Lower lobe of right lung (tissue), 2 donors: Measurements from ENCODE around the gene ADAMTS6. TPM values are rescaled to one million over a fixed set of nuclear protein-coding genes. Genes with fewer than 3 reads are reported as not detected.

Experiments used
- ATAC-seq, 2 donors: fragments of 200-7000 bp; cut with Tn5 transposase; one replicate each; pipeline ENCODE4 v1.9.1; 2020 to 2022; ENCODE audit warnings: mild to moderate bottlenecking in 2 of 2, moderate library complexity in 2 of 2
- DNase-seq: peaks from one replicate; pipeline ENCODE4 v3.0.0-alpha.2; 2020
- H3K27ac ChIP-seq: fragments of 200-600 bp; one replicate; pipeline ENCODE4 v1.8.0; 2022
- H3K27me3 ChIP-seq: fragments of 200-600 bp; one replicate; pipeline ENCODE4 v1.8.0; 2022; ENCODE audit warnings: low read depth
- H3K36me3 ChIP-seq: fragments of 200-600 bp; one replicate; pipeline ENCODE4 v1.8.0; 2022; ENCODE audit warnings: mild to moderate bottlenecking
- H3K4me1 ChIP-seq: fragments of 200-600 bp; one replicate; pipeline ENCODE4 v1.8.0; 2022
- H3K4me3 ChIP-seq: fragments of 200-600 bp; one replicate; pipeline ENCODE4 v1.8.0; 2022; ENCODE audit warnings: mild to moderate bottlenecking
- H3K9me3 ChIP-seq: fragments of 200-600 bp; one replicate; pipeline ENCODE4 v1.8.0; 2022
- CTCF ChIP-seq: fragments of 200-600 bp; IDR thresholded peaks from one replicate; pipeline ENCODE4 v1.8.0; 2022; ENCODE audit warnings: antibody characterized with exemption, mild to moderate bottlenecking
- intact Hi-C: fragments of 100-400 bp; cut with DNase I; formaldehyde crosslinking; loops from one replicate; pipeline ENCODE4 v1.11.0; 2022
- total RNA-seq: library from RNA; stranded (reverse); fragmentation: NEBNext Ultra II Directional; extraction: Animal tissue kit (Norgen Biotek cat#: 25700); gene quantifications from one replicate; pipeline ENCODE4 v1.2.1, GENCODE V29; 2021
- donor health status: DM: no; HTN: yes; CAD: no; lungs with severe emphysema.

ADAMTS6 gene
- total RNA-seq, 1 donor from 2014 or later: 3.0 TPM

GRCh38 chr5:65364907-65365306 lies 116.8 kb downstream of the ADAMTS6 start:
- Histone ChIP-seq H3K4me3 (no peak overlapping the region), H3K4me1 (no peaks in the 10 kb centered on the region), H3K27me3 (no peaks in the 10 kb centered on the region), H3K9me3 (no peaks in the 10 kb centered on the region), H3K27ac (no peak overlapping the region), H3K36me3 (no peaks in the 10 kb centered on the region)
- TF ChIP-seq CTCF: no peak
- intact Hi-C loops: no loop called here
- no peak for DNase-seq
- no peak for ATAC-seq

GRCh38 chr5:65363499-65363898 lies 118.2 kb downstream of the ADAMTS6 start:
- ATAC-seq: no peak
- intact Hi-C loops: no loop called here
- Histone ChIP-seq H3K27ac (no peak overlapping the region), H3K27me3 (no peaks in the 10 kb centered on the region), H3K36me3 (no peaks in the 10 kb centered on the region), H3K4me1 (no peaks in the 10 kb centered on the region), H3K9me3 (no peaks in the 10 kb centered on the region), H3K4me3 (no peak overlapping the region)
- TF ChIP-seq CTCF: no peak
- DNase-seq: no peak

GRCh38 chr5:65359981-65360380 lies 121.7 kb downstream of the ADAMTS6 start:
- no peak for TF ChIP-seq CTCF
- Histone ChIP-seq H3K27ac (no peak overlapping the region), H3K36me3 (no peaks in the 10 kb centered on the region), H3K4me3 (no peak overlapping the region), H3K27me3 (no peaks in the 10 kb centered on the region), H3K4me1 (no peaks in the 10 kb centered on the region), H3K9me3 (no peaks in the 10 kb centered on the region)
- intact Hi-C loops: no loop called here
- DNase-seq: no peak
- no peak for ATAC-seq

GRCh38 chr5:65359569-65359968 lies 122.2 kb downstream of the ADAMTS6 start:
- Histone ChIP-seq H3K4me1 (no peaks in the 10 kb centered on the region), H3K36me3 (no peaks in the 10 kb centered on the region), H3K9me3 (no peaks in the 10 kb centered on the region), H3K4me3 (no peak overlapping the region), H3K27ac (no peak overlapping the region), H3K27me3 (no peaks in the 10 kb centered on the region)
- ATAC-seq (no peak), DNase-seq (no peak)
- no peak for TF ChIP-seq CTCF
- intact Hi-C loops: no loop called here

- intact Hi-C loops: no loop called here
- Histone ChIP-seq H3K9me3 (no peaks in the 10 kb centered on the region), H3K4me1 (no peaks in the 10 kb centered on the region), H3K4me3 (no peak overlapping the region), H3K27ac (no peak overlapping the region), H3K27me3 (no peaks in the 10 kb centered on the region), H3K36me3 (no peaks in the 10 kb centered on the region)
- no peak for DNase-seq
- ATAC-seq: no peak
- TF ChIP-seq CTCF: no peak
These were observed 125.4 kb downstream of the ADAMTS6 start for GRCh38 chr5:65356274-65356673.

GRCh38 chr5:65355301-65355700 lies 126.4 kb downstream of the ADAMTS6 start:
- TF ChIP-seq CTCF: no peak
- intact Hi-C loops: no loop called here
- H3K27ac ChIP-seq: no peak overlapping the region
- H3K36me3 ChIP-seq: no peaks in the 10 kb centered on the region
- H3K27me3 ChIP-seq: no peaks in the 10 kb centered on the region
- H3K4me3 ChIP-seq: no peak overlapping the region
- no peak for ATAC-seq
- DNase-seq: no peak
- H3K9me3 ChIP-seq: no peaks in the 10 kb centered on the region
- no peaks in the 10 kb centered on the region for H3K4me1 ChIP-seq
